ENCODE data around the gene TMEFF1. TPM values are rescaled to one million over a fixed set of nuclear protein-coding genes. Genes with fewer than 3 reads are reported as not detected.
A peak's percentile ranks its signal among the peaks of the same experiment; 100 is the strongest.

TMEFF1 gene
- total RNA-seq, 1 experiment from 2014 or later = 3.3 TPM

- ChIA-PET CTCF (interaction anchor here (1.0 kb wide), 1 partner anchor 35 kb away, joined by 3 read pairs; no protein-coding TSS in a partner anchor), POLR2A (no interaction called here), RAD21 (ENCODE audit: low non-redundant PET in 1 of 2, low total read pairs in 2 of 2, uncharacterized antibody in 2 of 2, unreplicated experiment in 2 of 2) (interaction anchor here in 1 of 2 experiments (0.6 kb wide), 1 partner anchor 493 kb away, joined by 3 read pairs; no protein-coding TSS in a partner anchor)
- intact Hi-C loops (cut with micrococcal nuclease) = no loop called here
- H3K27me3 ChIP-seq (ENCODE audit: insufficient read depth, low read length) = no peaks in the 10 kb centered on the region
- peaks cover 3 to 12% of the 10 kb centered on the region in 2 experiments; a peak in 2 of 4 replicates for H3K4me1 ChIP-seq (ENCODE audit: control insufficient read depth in 1 of 2, insufficient read depth in 2 of 2, low read length in 2 of 2)
- no peaks in the 10 kb centered on the region for H4K20me1 ChIP-seq (ENCODE audit: insufficient read depth)
- DNase-seq (ENCODE audit: low read depth, low spot score) = no peak
- H3K4me3 ChIP-seq (replicated peaks in 1 of 2; ENCODE audit: low read depth in 1 of 2, low read length in 2 of 2) = no peak overlapping the region; a peak in 1 of 4 replicates
- peak overlapping the region; percentile 96 for H3K4me2 ChIP-seq (ENCODE audit: low read length)
- TF ChIP-seq SP1 (IDR thresholded peaks at IDR 0.05; ENCODE audit: low read depth) (no peak), REST (IDR thresholded peaks at IDR 0.05; ENCODE audit: low read depth) (no peak), ZFX (IDR thresholded peaks at IDR 0.05) (no peak), CBX3 (IDR thresholded peaks at IDR 0.05; ENCODE audit: low read depth) (no peak), POLR2A (IDR thresholded peaks at IDR 0.05; ENCODE audit: borderline replicate concordance, extremely low read depth, insufficient read depth, insufficient read length) (no peak), ZNF274 (IDR thresholded peaks at IDR 0.05; ENCODE audit: low read depth, low read length) (no peak), POLR2AphosphoS5 (IDR thresholded peaks at IDR 0.05; ENCODE audit: low read depth, low read length) (no peak), SIN3A (IDR thresholded peaks at IDR 0.05; ENCODE audit: low read depth) (no peak), SRF (IDR thresholded peaks at IDR 0.05; ENCODE audit: low read depth) (no peak), FOSL1 (IDR thresholded peaks at IDR 0.05; ENCODE audit: low read depth) (no peak), ZBTB33 (IDR thresholded peaks at IDR 0.05; ENCODE audit: extremely low read depth, insufficient replicate concordance, low read length) (no peak), EGR1 (IDR thresholded peaks at IDR 0.05; ENCODE audit: low read depth) (no peak), EZH2phosphoT487 (IDR thresholded peaks at IDR 0.05; ENCODE audit: borderline replicate concordance) (no peak), TCF7L2 (IDR thresholded peaks at IDR 0.05; ENCODE audit: borderline replicate concordance, extremely low read depth, insufficient read depth, insufficient read length) (no peak), CTCF (IDR thresholded peaks at IDR 0.05 in 2 of 3, conservative IDR thresholded peaks at IDR 0.05 in 1 of 3; ENCODE audit: borderline replicate concordance in 1 of 3, insufficient read depth in 1 of 3, low read depth in 2 of 3, low read length in 2 of 3) (no peak), JUND (IDR thresholded peaks at IDR 0.05) (no peak)
- TF ChIP-seq, protein P1, sequence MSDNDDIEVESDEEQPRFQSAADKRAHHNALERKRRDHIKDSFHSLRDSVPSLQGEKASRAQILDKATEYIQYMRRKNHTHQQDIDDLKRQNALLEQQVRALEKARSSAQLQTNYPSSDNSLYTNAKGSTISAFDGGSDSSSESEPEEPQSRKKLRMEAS (IDR thresholded peaks at IDR 0.05) = no peak
- H3K9me2 ChIP-seq (ENCODE audit: insufficient read depth) = no peaks in the 10 kb centered on the region
- H3K36me3 ChIP-seq (ENCODE audit: control insufficient read depth in 1 of 2, insufficient read depth in 2 of 2, low read length in 2 of 2) = no peaks in the 10 kb centered on the region
- no peak for ATAC-seq
- no peaks in the 10 kb centered on the region for H3K79me2 ChIP-seq (ENCODE audit: insufficient read depth, low read length)
- no peak overlapping the region for H3K27ac ChIP-seq (ENCODE audit: low read depth, low read length)
- no TSS peak for BruUV-seq (replicated peaks)
- no peaks in the 10 kb centered on the region for H3K9me3 ChIP-seq (ENCODE audit: control insufficient read depth in 1 of 2, insufficient read depth in 1 of 2, low read depth in 1 of 2, low read length in 2 of 2)
- no peak overlapping the region for H3K9ac ChIP-seq (ENCODE audit: low read length)
- H2AFZ ChIP-seq (ENCODE audit: low read depth, low read length, poor library complexity, severe bottlenecking) = peak overlapping the region; percentile 4
Observed at GRCh38 chr9:100472268-100472667, 681 bp upstream of the TMEFF1 start.

Measured in HCT116 (cell line).